ENCODE measurements around the gene RGS6. TPM values are rescaled to one million over a fixed set of nuclear protein-coding genes. Genes with fewer than 3 reads are reported as not detected.

RGS6 gene
- total and polyA plus RNA-seq, 2 experiments from 2014 or later = not detected

- Histone ChIP-seq H3K27me3 (replicated peaks; ENCODE audit: insufficient read depth) (no peaks in the 10 kb centered on the region), H3K27ac (peak overlapping the region; percentile 93), H3K9ac (peak overlapping the region; percentile 59), H3K79me2 (ENCODE audit: insufficient read depth) (no peaks in the 10 kb centered on the region), H3K9me3 (ENCODE audit: low read depth) (no peaks in the 10 kb centered on the region), H3K4me2 (ENCODE audit: unreplicated experiment) (peak overlapping the region; percentile 48), H2AFZ (peak overlapping the region; percentile 44; the same call in 1 of the 2 replicates), H3K4me1 (ENCODE audit: insufficient read depth) (peaks cover 47% of the 10 kb centered on the region), H3K4me3 (no peak overlapping the region), H3F3A (ENCODE audit: insufficient read depth) (peaks cover 26% of the 10 kb centered on the region), H3K9me2 (ENCODE audit: insufficient read depth) (no peaks in the 10 kb centered on the region), H3K36me3 (ENCODE audit: low read depth) (no peaks in the 10 kb centered on the region), H4K20me1 (ENCODE audit: insufficient read depth) (no peaks in the 10 kb centered on the region)
- in situ Hi-C loops (cut with MboI) = no loop called here
- DNase-seq = no peak
- TF ChIP-seq EZH2phosphoT487 (IDR thresholded peaks at IDR 0.05; ENCODE audit: insufficient read depth, low read depth) (no peak), EZH2 (IDR thresholded peaks at IDR 0.05; ENCODE audit: insufficient read depth, poor library complexity, severe bottlenecking) (no peak)
- 65 to 66% methylated on average over 12 of the region's 12 CpGs for WGBS, 2 experiments (ENCODE audit: low coverage in 1 of 2, low lambda C conversion rate in 2 of 2, missing lambda C conversion rate in 2 of 2)
Measured at GRCh38 chr14:72609205-72609916, 677.1 kb downstream of the RGS6 start.

GRCh38 chr14:72610096-72610830, 678.0 kb downstream of the RGS6 start:
- H3K27me3 ChIP-seq (replicated peaks; ENCODE audit: insufficient read depth) = no peaks in the 10 kb centered on the region
- no peak overlapping the region for H3K4me3 ChIP-seq
- H3K27ac ChIP-seq = no peak overlapping the region
- in situ Hi-C loops (cut with MboI) = no loop called here
- H3F3A ChIP-seq (ENCODE audit: insufficient read depth) = peaks cover 26% of the 10 kb centered on the region
- WGBS, 2 experiments (ENCODE audit: low coverage in 1 of 2, low lambda C conversion rate in 2 of 2, missing lambda C conversion rate in 2 of 2) = 74 to 77% methylated on average over 12 of the region's 12 CpGs
- peaks cover 51% of the 10 kb centered on the region for H3K4me1 ChIP-seq (ENCODE audit: insufficient read depth)
- H3K4me2 ChIP-seq (ENCODE audit: unreplicated experiment) = no peak overlapping the region
- no peaks in the 10 kb centered on the region for H3K9me3 ChIP-seq (ENCODE audit: low read depth)
- no peaks in the 10 kb centered on the region for H3K36me3 ChIP-seq (ENCODE audit: low read depth)
- H4K20me1 ChIP-seq (ENCODE audit: insufficient read depth) = no peaks in the 10 kb centered on the region
- no peak overlapping the region for H2AFZ ChIP-seq
- no peak for DNase-seq
- H3K9me2 ChIP-seq (ENCODE audit: insufficient read depth) = no peaks in the 10 kb centered on the region
- no peak overlapping the region for H3K9ac ChIP-seq
- H3K79me2 ChIP-seq (ENCODE audit: insufficient read depth) = no peaks in the 10 kb centered on the region
- no peak for TF ChIP-seq EZH2 (IDR thresholded peaks at IDR 0.05; ENCODE audit: insufficient read depth, poor library complexity, severe bottlenecking)
- no peak for TF ChIP-seq EZH2phosphoT487 (IDR thresholded peaks at IDR 0.05; ENCODE audit: insufficient read depth, low read depth)

DNA sequence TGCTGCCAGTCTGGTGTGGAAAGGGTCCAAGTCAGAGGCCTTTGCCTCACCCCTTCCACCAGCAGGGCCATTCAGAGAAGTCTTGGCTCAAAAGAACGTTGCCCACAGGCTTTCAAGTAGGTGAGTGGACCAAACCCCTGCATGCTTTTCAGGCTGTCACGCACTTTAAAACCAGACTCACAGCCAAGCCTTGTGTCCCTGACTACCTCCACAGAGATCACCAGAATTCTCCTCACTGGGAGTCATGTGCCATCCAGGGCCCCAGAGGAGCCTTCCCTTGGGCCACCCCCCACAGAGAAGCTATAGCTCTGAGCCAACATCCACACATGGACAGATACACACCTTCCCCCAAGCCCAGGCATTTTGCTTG, 678.6 kb downstream of the RGS6 start:
- no peaks in the 10 kb centered on the region for H4K20me1 ChIP-seq (ENCODE audit: insufficient read depth)
- H3K4me1 ChIP-seq (ENCODE audit: insufficient read depth) = peaks cover 57% of the 10 kb centered on the region
- WGBS, 2 experiments (ENCODE audit: low coverage in 1 of 2, low lambda C conversion rate in 2 of 2, missing lambda C conversion rate in 2 of 2) = 48 to 66% methylated on average over 2 of the region's 2 CpGs
- in situ Hi-C loops (cut with MboI) = no loop called here
- no peak overlapping the region for H3K4me2 ChIP-seq (ENCODE audit: unreplicated experiment)
- no peaks in the 10 kb centered on the region for H3K9me2 ChIP-seq (ENCODE audit: insufficient read depth)
- H3K27ac ChIP-seq = no peak overlapping the region
- no peak overlapping the region for H3K9ac ChIP-seq
- DNase-seq = peak; percentile 41
- no peaks in the 10 kb centered on the region for H3K9me3 ChIP-seq (ENCODE audit: low read depth)
- no peaks in the 10 kb centered on the region for H3K79me2 ChIP-seq (ENCODE audit: insufficient read depth)
- no peak for TF ChIP-seq EZH2phosphoT487 (IDR thresholded peaks at IDR 0.05; ENCODE audit: insufficient read depth, low read depth)
- no peak for TF ChIP-seq EZH2 (IDR thresholded peaks at IDR 0.05; ENCODE audit: insufficient read depth, poor library complexity, severe bottlenecking)
- no peaks in the 10 kb centered on the region for H3K36me3 ChIP-seq (ENCODE audit: low read depth)
- H3F3A ChIP-seq (ENCODE audit: insufficient read depth) = peaks cover 28% of the 10 kb centered on the region
- no peak overlapping the region for H2AFZ ChIP-seq
- no peaks in the 10 kb centered on the region for H3K27me3 ChIP-seq (replicated peaks; ENCODE audit: insufficient read depth)
- H3K4me3 ChIP-seq = no peak overlapping the region

GRCh38 chr14:72611506-72611905, 679.3 kb downstream of the RGS6 start:
- DNase-seq = no peak
- Histone ChIP-seq H2AFZ (no peak overlapping the region), H4K20me1 (ENCODE audit: insufficient read depth) (no peaks in the 10 kb centered on the region), H3K4me2 (ENCODE audit: unreplicated experiment) (no peak overlapping the region), H3K9me2 (ENCODE audit: insufficient read depth) (no peaks in the 10 kb centered on the region), H3K36me3 (ENCODE audit: low read depth) (no peaks in the 10 kb centered on the region), H3K9me3 (ENCODE audit: low read depth) (no peaks in the 10 kb centered on the region), H3K4me1 (ENCODE audit: insufficient read depth) (peaks cover 58% of the 10 kb centered on the region), H3K27me3 (replicated peaks; ENCODE audit: insufficient read depth) (no peaks in the 10 kb centered on the region), H3F3A (ENCODE audit: insufficient read depth) (peaks cover 35% of the 10 kb centered on the region), H3K9ac (no peak overlapping the region), H3K4me3 (no peak overlapping the region), H3K79me2 (ENCODE audit: insufficient read depth) (no peaks in the 10 kb centered on the region), H3K27ac (no peak overlapping the region)
- 78 to 86% methylated on average over 4 of the region's 4 CpGs for WGBS, 2 experiments (ENCODE audit: low coverage in 1 of 2, low lambda C conversion rate in 2 of 2, missing lambda C conversion rate in 2 of 2)
- TF ChIP-seq EZH2 (IDR thresholded peaks at IDR 0.05; ENCODE audit: insufficient read depth, poor library complexity, severe bottlenecking) (no peak), EZH2phosphoT487 (IDR thresholded peaks at IDR 0.05; ENCODE audit: insufficient read depth, low read depth) (no peak)
- in situ Hi-C loops (cut with MboI) = no loop called here
